H1 (cell line): ENCODE measurements around the gene TMEM163. TPM values are rescaled to one million over a fixed set of nuclear protein-coding genes. Genes with fewer than 3 reads are reported as not detected.

Source experiments
- CHD1 ChIP-seq: IDR thresholded peaks from 2 replicates; pipeline ENCODE4 v1.6.1; 2012; ENCODE audit warnings: low read depth, low read length, improper control_type of control experiment
- CREB1 ChIP-seq: IDR thresholded peaks from 2 replicates; pipeline ENCODE4 v1.6.1; 2012; ENCODE audit warnings: inconsistent platforms
- GABPA ChIP-seq: IDR thresholded peaks from 2 replicates; pipeline ENCODE4 v1.6.1; 2011; ENCODE audit warnings: mild to moderate bottlenecking, low read length, moderate library complexity, borderline replicate concordance; ENCODE audit not compliant: insufficient read depth
- GTF2F1 ChIP-seq: IDR thresholded peaks from 2 replicates; pipeline ENCODE4 v1.6.1; 2012; ENCODE audit warnings: low read depth, low read length, improper control_type of control experiment, borderline replicate concordance
- JUND ChIP-seq: IDR thresholded peaks from 2 replicates; pipeline ENCODE4 v1.6.1; 2011; ENCODE audit warnings: mild to moderate bottlenecking, improper control_type of control experiment, low read length
- NRF1 ChIP-seq: IDR thresholded peaks from 2 replicates; pipeline ENCODE4 v1.6.1; 2011; ENCODE audit warnings: mild to moderate bottlenecking, low read depth, low read length, improper control_type of control experiment
- PHF8 ChIP-seq: fragments of 200-600 bp; sonication (generic); conservative IDR thresholded peaks from 2 replicates; pipeline ENCODE4 v1.7.1; 2012; ENCODE audit warnings: low read depth, mild to moderate bottlenecking, inconsistent platforms, low read length, moderate library complexity
- SP4 ChIP-seq: IDR thresholded peaks from 2 replicates; pipeline ENCODE4 v1.6.1; 2012; ENCODE audit warnings: low read length, inconsistent platforms
- polyA plus RNA-seq, 7 experiments: library from polyadenylated mRNA; depleted of rRNA in 3 of 7; stranded (reverse) in 5 of 7; unstranded in 2 of 7; fragments of >200 nt in 5 of 7; fragments of 200-250 nt in 2 of 7; gene quantifications; 1 replicate in 5 of 7; 2 replicates in 1 of 7; 4 replicates in 1 of 7; pipeline versions ENCODE4 v1.2.1 to v1.2.3, GENCODE V29; 2011 to 2013; ENCODE audit warnings: missing spikeins in 2 of 7, mixed read lengths in 2 of 7
- total RNA-seq: library from RNA; stranded (reverse); fragmentation: NEBNext Ultra II Directional; extraction: Animal tissue kit (Norgen Biotek cat#: 25700); gene quantifications from 2 replicates; pipeline ENCODE4 v1.2.1, GENCODE V29; 2021
- TF ChIP-seq, protein P1 (sequence below): fragments of 300-600 bp; sonication (generic); IDR thresholded peaks from 2 replicates; pipeline ENCODE4 v1.7.1; 2012; ENCODE audit warnings: low read length, moderate library complexity, mild to moderate bottlenecking, inconsistent platforms; ENCODE audit not compliant: insufficient replicate concordance
- TF ChIP-seq, protein P2 (sequence below): IDR thresholded peaks from 2 replicates; pipeline ENCODE4 v1.6.1; 2011; ENCODE audit warnings: low read length, improper control_type of control experiment
- TF ChIP-seq, protein P3 (sequence below): IDR thresholded peaks from 2 replicates; pipeline ENCODE4 v1.6.1; 2011; ENCODE audit warnings: low read depth, mild to moderate bottlenecking, low read length; ENCODE audit not compliant: insufficient read depth

Gene TMEM163
- total and polyA plus RNA-seq, 2 of the 8 experiments (the other 6 are each of a cell fraction or from before 2014, with no cell fraction given): 2.8 to 3.2 TPM

DNA sequence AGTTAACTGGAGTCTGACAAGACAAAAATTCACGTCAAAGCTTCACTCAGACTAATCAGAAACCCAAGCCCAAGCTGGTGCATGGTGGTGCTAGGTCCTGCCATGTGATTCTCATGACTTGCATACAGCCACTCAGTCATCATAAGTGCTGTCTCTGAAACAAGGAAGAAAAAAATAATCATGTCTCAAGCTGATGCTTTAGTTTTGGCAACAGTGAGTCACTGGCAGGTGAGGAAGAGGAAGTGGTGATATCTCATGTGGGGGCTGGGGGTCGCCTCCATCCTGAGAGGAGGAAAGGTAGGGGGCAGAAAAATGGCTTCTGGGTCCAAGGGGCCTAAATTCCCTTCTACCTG lies 136.3 kb downstream of the TMEM163 start (continued):
- TF ChIP-seq, protein P1, sequence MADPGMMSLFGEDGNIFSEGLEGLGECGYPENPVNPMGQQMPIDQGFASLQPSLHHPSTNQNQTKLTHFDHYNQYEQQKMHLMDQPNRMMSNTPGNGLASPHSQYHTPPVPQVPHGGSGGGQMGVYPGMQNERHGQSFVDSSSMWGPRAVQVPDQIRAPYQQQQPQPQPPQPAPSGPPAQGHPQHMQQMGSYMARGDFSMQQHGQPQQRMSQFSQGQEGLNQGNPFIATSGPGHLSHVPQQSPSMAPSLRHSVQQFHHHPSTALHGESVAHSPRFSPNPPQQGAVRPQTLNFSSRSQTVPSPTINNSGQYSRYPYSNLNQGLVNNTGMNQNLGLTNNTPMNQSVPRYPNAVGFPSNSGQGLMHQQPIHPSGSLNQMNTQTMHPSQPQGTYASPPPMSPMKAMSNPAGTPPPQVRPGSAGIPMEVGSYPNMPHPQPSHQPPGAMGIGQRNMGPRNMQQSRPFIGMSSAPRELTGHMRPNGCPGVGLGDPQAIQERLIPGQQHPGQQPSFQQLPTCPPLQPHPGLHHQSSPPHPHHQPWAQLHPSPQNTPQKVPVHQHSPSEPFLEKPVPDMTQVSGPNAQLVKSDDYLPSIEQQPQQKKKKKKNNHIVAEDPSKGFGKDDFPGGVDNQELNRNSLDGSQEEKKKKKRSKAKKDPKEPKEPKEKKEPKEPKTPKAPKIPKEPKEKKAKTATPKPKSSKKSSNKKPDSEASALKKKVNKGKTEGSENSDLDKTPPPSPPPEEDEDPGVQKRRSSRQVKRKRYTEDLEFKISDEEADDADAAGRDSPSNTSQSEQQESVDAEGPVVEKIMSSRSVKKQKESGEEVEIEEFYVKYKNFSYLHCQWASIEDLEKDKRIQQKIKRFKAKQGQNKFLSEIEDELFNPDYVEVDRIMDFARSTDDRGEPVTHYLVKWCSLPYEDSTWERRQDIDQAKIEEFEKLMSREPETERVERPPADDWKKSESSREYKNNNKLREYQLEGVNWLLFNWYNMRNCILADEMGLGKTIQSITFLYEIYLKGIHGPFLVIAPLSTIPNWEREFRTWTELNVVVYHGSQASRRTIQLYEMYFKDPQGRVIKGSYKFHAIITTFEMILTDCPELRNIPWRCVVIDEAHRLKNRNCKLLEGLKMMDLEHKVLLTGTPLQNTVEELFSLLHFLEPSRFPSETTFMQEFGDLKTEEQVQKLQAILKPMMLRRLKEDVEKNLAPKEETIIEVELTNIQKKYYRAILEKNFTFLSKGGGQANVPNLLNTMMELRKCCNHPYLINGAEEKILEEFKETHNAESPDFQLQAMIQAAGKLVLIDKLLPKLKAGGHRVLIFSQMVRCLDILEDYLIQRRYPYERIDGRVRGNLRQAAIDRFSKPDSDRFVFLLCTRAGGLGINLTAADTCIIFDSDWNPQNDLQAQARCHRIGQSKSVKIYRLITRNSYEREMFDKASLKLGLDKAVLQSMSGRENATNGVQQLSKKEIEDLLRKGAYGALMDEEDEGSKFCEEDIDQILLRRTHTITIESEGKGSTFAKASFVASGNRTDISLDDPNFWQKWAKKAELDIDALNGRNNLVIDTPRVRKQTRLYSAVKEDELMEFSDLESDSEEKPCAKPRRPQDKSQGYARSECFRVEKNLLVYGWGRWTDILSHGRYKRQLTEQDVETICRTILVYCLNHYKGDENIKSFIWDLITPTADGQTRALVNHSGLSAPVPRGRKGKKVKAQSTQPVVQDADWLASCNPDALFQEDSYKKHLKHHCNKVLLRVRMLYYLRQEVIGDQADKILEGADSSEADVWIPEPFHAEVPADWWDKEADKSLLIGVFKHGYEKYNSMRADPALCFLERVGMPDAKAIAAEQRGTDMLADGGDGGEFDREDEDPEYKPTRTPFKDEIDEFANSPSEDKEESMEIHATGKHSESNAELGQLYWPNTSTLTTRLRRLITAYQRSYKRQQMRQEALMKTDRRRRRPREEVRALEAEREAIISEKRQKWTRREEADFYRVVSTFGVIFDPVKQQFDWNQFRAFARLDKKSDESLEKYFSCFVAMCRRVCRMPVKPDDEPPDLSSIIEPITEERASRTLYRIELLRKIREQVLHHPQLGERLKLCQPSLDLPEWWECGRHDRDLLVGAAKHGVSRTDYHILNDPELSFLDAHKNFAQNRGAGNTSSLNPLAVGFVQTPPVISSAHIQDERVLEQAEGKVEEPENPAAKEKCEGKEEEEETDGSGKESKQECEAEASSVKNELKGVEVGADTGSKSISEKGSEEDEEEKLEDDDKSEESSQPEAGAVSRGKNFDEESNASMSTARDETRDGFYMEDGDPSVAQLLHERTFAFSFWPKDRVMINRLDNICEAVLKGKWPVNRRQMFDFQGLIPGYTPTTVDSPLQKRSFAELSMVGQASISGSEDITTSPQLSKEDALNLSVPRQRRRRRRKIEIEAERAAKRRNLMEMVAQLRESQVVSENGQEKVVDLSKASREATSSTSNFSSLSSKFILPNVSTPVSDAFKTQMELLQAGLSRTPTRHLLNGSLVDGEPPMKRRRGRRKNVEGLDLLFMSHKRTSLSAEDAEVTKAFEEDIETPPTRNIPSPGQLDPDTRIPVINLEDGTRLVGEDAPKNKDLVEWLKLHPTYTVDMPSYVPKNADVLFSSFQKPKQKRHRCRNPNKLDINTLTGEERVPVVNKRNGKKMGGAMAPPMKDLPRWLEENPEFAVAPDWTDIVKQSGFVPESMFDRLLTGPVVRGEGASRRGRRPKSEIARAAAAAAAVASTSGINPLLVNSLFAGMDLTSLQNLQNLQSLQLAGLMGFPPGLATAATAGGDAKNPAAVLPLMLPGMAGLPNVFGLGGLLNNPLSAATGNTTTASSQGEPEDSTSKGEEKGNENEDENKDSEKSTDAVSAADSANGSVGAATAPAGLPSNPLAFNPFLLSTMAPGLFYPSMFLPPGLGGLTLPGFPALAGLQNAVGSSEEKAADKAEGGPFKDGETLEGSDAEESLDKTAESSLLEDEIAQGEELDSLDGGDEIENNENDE: no peak
- TF ChIP-seq, protein P2, sequence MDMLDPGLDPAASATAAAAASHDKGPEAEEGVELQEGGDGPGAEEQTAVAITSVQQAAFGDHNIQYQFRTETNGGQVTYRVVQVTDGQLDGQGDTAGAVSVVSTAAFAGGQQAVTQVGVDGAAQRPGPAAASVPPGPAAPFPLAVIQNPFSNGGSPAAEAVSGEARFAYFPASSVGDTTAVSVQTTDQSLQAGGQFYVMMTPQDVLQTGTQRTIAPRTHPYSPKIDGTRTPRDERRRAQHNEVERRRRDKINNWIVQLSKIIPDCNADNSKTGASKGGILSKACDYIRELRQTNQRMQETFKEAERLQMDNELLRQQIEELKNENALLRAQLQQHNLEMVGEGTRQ: no peak
- no peak for TF ChIP-seq NRF1
- no peak for TF ChIP-seq PHF8
- no peak for TF ChIP-seq GTF2F1
- TF ChIP-seq, protein P3, sequence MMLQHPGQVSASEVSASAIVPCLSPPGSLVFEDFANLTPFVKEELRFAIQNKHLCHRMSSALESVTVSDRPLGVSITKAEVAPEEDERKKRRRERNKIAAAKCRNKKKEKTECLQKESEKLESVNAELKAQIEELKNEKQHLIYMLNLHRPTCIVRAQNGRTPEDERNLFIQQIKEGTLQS: no peak
- TF ChIP-seq JUND: no peak
- TF ChIP-seq GABPA: no peak
- no peak for TF ChIP-seq SP4
- TF ChIP-seq CHD1: no peak
- TF ChIP-seq CREB1: no peak
